A549 (cell line): ENCODE results near the gene MERTK. TPM values are rescaled to one million over a fixed set of nuclear protein-coding genes. Genes with fewer than 3 reads are reported as not detected.
A peak's percentile ranks its signal among the peaks of the same experiment; 100 is the strongest.

ENCODE experiments used
- ATAC-seq, 2 experiments: fragments of 200-7000 bp in 1 of 2; fragments of >200 bp in 1 of 2; cut with Nextera tagmentation in 1 of 2; cut with Tn5 transposase in 1 of 2; 3 replicates each; pipeline versions ENCODE4 v1.8.0 to v1.9.1; 2018 to 2020; ENCODE audit warnings: mild to moderate bottlenecking in 1 of 2, moderate library complexity in 1 of 2
- CTCF ChIA-PET: fragments of 300-600 bp; sonication (Branson Sonifier 250); formaldehyde crosslinking; extraction: SDS; loops from one replicate; lab custom pipeline; 2021; ENCODE audit warnings: antibody characterized with exemption, inconsistent platforms; lab: Yijun Ruan, JAX
- POLR2A ChIA-PET: fragments of 350-600 bp; formaldehyde crosslinking; extraction: SDS; loops from one replicate; lab custom pipeline; 2021; ENCODE audit warnings: antibody characterized with exemption, inconsistent platforms; lab: Yijun Ruan, JAX
- DNase-seq, 2 experiments: peaks; one replicate each; pipeline versions ENCODE4 v3.0.0 to v3.0.0-alpha.2; 2011 to 2016; ENCODE audit warnings: low read depth in 1 of 2, low spot score in 1 of 2
- FAIRE-seq: peaks from 2 replicates; lab custom pipeline; 2011; peaks lifted over from hg19 to GRCh38; lab: Jason Lieb, UNC
- H3K27ac ChIP-seq, 2 experiments: fragments of >200 bp; sonication (Bioruptor Twin); formaldehyde crosslinking; 3 replicates each; pipeline ENCODE4 v1.5.1; 2016 to 2017
- H3K4me1 ChIP-seq: fragments of >200 bp; sonication (Bioruptor Twin); formaldehyde crosslinking; 3 replicates; pipeline ENCODE4 v1.6.1; 2016
- H3K4me2 ChIP-seq: fragments of >200 bp; sonication (Bioruptor Twin); formaldehyde crosslinking; 3 replicates; pipeline ENCODE4 v1.6.1; 2016
- H3K4me3 ChIP-seq: fragments of >200 bp; sonication (Bioruptor Twin); formaldehyde crosslinking; 3 replicates; pipeline ENCODE4 v1.5.1; 2016
- H3K9me3 ChIP-seq: fragments of >200 bp; sonication (Bioruptor Twin); formaldehyde crosslinking; 3 replicates; pipeline ENCODE4 v1.6.1; 2016
- ATOH8 ChIP-seq: fragments of 250-450 bp; sonication (Bioruptor Pico); IDR thresholded peaks from 2 replicates; pipeline ENCODE4 v1.5.0; 2020; ENCODE audit warnings: low read depth, mild to moderate bottlenecking, moderate library complexity
- CBX2 ChIP-seq: fragments of 200-600 bp; sonication (generic); IDR thresholded peaks from 2 replicates; pipeline ENCODE4 v1.6.1; 2016; ENCODE audit warnings: low read depth, mild to moderate bottlenecking, borderline replicate concordance
- CHD4 ChIP-seq: fragments of 200-600 bp; sonication (generic); IDR thresholded peaks from 2 replicates; pipeline ENCODE4 v1.6.1; 2016; ENCODE audit warnings: antibody characterized with exemption, mild to moderate bottlenecking, borderline replicate concordance
- EHF ChIP-seq: fragments of 250-450 bp; sonication (Bioruptor Pico); IDR thresholded peaks from 2 replicates; pipeline ENCODE4 v1.5.0; 2020; ENCODE audit warnings: mild to moderate bottlenecking
- FOSB ChIP-seq: fragments of 250-450 bp; sonication (Bioruptor Pico); IDR thresholded peaks from 2 replicates; pipeline ENCODE4 v1.5.0; 2020; ENCODE audit warnings: mild to moderate bottlenecking, moderate library complexity
- FOSL2 ChIP-seq, 2 experiments: fragments of 450-650 bp in 1 of 2; fragments of >200 bp in 1 of 2; sonication (Bioruptor Twin) in 1 of 2; formaldehyde crosslinking; IDR thresholded peaks; 2 replicates each; pipeline versions ENCODE4 v1.5.0 to v1.6.1; 2016 to 2020; ENCODE audit warnings: mild to moderate bottlenecking in 1 of 2, moderate library complexity in 1 of 2
- HES2 ChIP-seq: fragments of >200 bp; sonication (Bioruptor Twin); formaldehyde crosslinking; IDR thresholded peaks from 2 replicates; pipeline ENCODE4 v1.6.1; 2016
- HMGXB4 ChIP-seq: fragments of 250-450 bp; sonication (Bioruptor Pico); IDR thresholded peaks from 2 replicates; pipeline ENCODE4 v1.5.0; 2021; ENCODE audit warnings: mild to moderate bottlenecking, moderate library complexity, borderline replicate concordance
- JUN ChIP-seq, 2 experiments: fragments of >200 bp; sonication (Bioruptor Twin); formaldehyde crosslinking; IDR thresholded peaks; 2 replicates in 1 of 2; 3 replicates in 1 of 2; pipeline ENCODE4 v1.6.1; 2016 to 2017
- JUNB ChIP-seq: fragments of >200 bp; sonication (Bioruptor Twin); formaldehyde crosslinking; IDR thresholded peaks from 2 replicates; pipeline ENCODE4 v1.6.1; 2016
- RARB ChIP-seq: fragments of 250-450 bp; sonication (Bioruptor Pico); IDR thresholded peaks from 2 replicates; pipeline ENCODE4 v1.8.0; 2021; ENCODE audit warnings: mild to moderate bottlenecking, moderate library complexity
- RCOR1 ChIP-seq: fragments of 150-350 bp; IDR thresholded peaks from 2 replicates; pipeline ENCODE4 v1.6.1; 2014; ENCODE audit warnings: antibody characterized with exemption, low read length, low read depth
- RNF2 ChIP-seq: fragments of 200-600 bp; sonication (generic); IDR thresholded peaks from 2 replicates; pipeline ENCODE4 v1.6.1; 2016; ENCODE audit warnings: low read depth, mild to moderate bottlenecking, antibody characterized with exemption, moderate library complexity, borderline replicate concordance
- SREBF2 ChIP-seq: fragments of 450-650 bp; IDR thresholded peaks from 2 replicates; pipeline ENCODE4 v1.6.1; 2014; ENCODE audit warnings: mild to moderate bottlenecking, moderate library complexity
- ZC3H11A ChIP-seq: fragments of 450-650 bp; IDR thresholded peaks from 2 replicates; pipeline ENCODE4 v1.6.1; 2014; ENCODE audit warnings: antibody characterized with exemption, mild to moderate bottlenecking
- WGBS: methylation state at CpG from one replicate; pipeline ENCODE4 v1.1.6; 2017; ENCODE audit errors: missing lambda C conversion rate; 5-methylcytosine and 5-hydroxymethylcytosine counted together
- polyA plus RNA-seq, 4 experiments: library from polyadenylated mRNA; depleted of rRNA in 3 of 4; stranded (reverse); fragments of >200 nt; fragmentation: RNase III in 1 of 4; extraction: RNeasy Plus Mini Kit Qiagen cat#74134 plus additional on column Dnase treatment in 1 of 4; gene quantifications; 2 replicates in 3 of 4; 3 replicates in 1 of 4; pipeline ENCODE4 v1.2.3, GENCODE V29; 2011 to 2017
- TF ChIP-seq, protein P1 (sequence below): fragments of 450-650 bp; IDR thresholded peaks from 2 replicates; pipeline ENCODE4 v1.6.1; 2014; ENCODE audit warnings: antibody characterized with exemption
- TF ChIP-seq, protein P2 (sequence below): fragments of >200 bp; sonication (Bioruptor Twin); formaldehyde crosslinking; IDR thresholded peaks from 3 replicates; pipeline ENCODE4 v1.5.1; 2016
- TF ChIP-seq, protein P3 (sequence below): IDR thresholded peaks from 2 replicates; pipeline ENCODE4 v1.6.1; 2012

MERTK gene
- polyA plus RNA-seq, 2 of the 4 experiments (the other 2 are of a cell fraction): 1.4 to 4.0 TPM

DNA sequence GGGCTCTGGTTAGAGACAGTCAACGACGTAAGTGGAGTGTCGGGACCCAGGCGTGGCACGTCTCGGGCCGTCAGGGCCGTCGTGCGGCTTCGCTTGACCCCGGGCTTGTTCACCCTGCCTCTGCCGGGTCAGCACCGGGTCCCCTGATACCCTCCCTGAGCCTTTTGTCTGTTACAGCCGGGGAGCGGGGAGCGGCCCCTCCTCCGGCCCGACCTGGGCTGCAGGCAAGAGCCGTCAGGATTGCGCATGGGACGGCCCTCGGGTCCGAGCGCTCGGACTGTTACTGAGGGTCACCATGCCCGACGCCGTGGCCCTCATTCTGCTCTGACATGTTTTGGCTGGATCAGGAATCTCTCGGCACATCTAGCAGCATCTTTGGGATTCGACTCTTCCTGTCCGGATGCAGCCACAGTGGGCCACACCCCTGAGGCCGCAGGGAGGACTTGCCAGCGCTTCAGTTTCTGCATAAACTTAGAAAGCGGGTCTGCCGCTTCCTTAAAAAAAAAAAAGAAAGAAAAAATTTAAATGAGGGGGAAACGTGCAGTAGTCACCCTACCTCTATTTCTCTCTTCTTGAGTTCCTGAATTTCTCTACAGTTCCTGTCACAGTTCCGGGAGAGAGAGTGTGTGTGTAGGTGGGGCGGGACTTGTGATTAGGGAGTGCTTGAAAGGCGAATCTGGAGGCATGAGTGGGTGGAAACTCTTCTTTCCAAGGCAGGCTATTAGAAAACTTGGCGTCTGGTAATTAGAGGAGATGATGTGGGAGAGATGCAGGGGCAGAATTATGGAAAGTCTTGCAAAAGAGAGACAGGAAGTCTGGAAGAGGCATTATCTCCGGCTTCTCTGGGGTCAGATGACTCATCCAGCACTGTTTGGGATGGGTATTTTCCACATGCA, 157.6 kb downstream of the MERTK start (continued):
- TF ChIP-seq RCOR1 (no peak), FOSL2 (IDR thresholded peaks at IDR 0.05) (peak; percentile 33; the same call in 1 of the 2 replicates), FOSL2 (CRISPR knock-in tag; IDR thresholded peaks at IDR 0.05) (peak; percentile 86), EHF (CRISPR knock-in tag) (no peak), SREBF2 (no peak), ZC3H11A (no peak), HES2 (no peak), RARB (no peak)

DNA sequence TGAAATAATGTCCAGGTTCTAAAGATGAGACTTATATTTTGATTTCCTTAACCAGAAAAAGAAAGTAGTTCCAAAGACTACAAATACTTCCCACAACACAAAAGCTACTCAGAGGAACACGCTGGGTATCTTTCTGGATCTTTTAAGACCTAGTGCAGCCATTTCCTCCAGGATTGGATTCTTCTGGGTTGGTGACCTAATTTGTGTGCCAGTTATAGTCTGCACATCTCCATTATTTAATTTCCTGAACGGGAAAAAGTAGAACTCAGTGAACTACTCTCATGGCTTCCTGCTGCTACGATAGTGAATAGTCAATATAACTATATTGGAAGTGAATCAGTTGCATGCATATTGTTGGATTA, 158.2 kb downstream of the MERTK start:
- Histone ChIP-seq H3K4me2 (peak overlapping the region; percentile 79), H3K9me3 (no peaks in the 10 kb centered on the region), H3K27ac (peak overlapping the region; percentile 75 to 90), H3K4me1 (peaks cover 16% of the 10 kb centered on the region), H3K4me3 (peak overlapping the region; percentile 73)
- ATAC-seq (no peak), DNase-seq (no peak), FAIRE-seq (no peak)
- ChIA-PET POLR2A (no interaction called here), CTCF (no interaction called here)
- TF ChIP-seq, protein P1, sequence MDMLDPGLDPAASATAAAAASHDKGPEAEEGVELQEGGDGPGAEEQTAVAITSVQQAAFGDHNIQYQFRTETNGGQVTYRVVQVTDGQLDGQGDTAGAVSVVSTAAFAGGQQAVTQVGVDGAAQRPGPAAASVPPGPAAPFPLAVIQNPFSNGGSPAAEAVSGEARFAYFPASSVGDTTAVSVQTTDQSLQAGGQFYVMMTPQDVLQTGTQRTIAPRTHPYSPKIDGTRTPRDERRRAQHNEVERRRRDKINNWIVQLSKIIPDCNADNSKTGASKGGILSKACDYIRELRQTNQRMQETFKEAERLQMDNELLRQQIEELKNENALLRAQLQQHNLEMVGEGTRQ: no peak
- TF ChIP-seq CBX2: no peak
- TF ChIP-seq JUN (IDR thresholded peaks at IDR 0.05): 0 out of 5 replicates have a peak, but pooled peaks of 1 of the 2 experiments have one; percentile 10
- TF ChIP-seq, protein P2, sequence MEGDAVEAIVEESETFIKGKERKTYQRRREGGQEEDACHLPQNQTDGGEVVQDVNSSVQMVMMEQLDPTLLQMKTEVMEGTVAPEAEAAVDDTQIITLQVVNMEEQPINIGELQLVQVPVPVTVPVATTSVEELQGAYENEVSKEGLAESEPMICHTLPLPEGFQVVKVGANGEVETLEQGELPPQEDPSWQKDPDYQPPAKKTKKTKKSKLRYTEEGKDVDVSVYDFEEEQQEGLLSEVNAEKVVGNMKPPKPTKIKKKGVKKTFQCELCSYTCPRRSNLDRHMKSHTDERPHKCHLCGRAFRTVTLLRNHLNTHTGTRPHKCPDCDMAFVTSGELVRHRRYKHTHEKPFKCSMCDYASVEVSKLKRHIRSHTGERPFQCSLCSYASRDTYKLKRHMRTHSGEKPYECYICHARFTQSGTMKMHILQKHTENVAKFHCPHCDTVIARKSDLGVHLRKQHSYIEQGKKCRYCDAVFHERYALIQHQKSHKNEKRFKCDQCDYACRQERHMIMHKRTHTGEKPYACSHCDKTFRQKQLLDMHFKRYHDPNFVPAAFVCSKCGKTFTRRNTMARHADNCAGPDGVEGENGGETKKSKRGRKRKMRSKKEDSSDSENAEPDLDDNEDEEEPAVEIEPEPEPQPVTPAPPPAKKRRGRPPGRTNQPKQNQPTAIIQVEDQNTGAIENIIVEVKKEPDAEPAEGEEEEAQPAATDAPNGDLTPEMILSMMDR: no peak
- TF ChIP-seq CHD4: no peak
- 0 out of 2 replicates have a peak, but pooled peaks have one; percentile 2 for TF ChIP-seq JUNB
- no peak for TF ChIP-seq ATOH8 (CRISPR knock-in tag)
- TF ChIP-seq HMGXB4 (CRISPR knock-in tag): no peak
- TF ChIP-seq, protein P3, sequence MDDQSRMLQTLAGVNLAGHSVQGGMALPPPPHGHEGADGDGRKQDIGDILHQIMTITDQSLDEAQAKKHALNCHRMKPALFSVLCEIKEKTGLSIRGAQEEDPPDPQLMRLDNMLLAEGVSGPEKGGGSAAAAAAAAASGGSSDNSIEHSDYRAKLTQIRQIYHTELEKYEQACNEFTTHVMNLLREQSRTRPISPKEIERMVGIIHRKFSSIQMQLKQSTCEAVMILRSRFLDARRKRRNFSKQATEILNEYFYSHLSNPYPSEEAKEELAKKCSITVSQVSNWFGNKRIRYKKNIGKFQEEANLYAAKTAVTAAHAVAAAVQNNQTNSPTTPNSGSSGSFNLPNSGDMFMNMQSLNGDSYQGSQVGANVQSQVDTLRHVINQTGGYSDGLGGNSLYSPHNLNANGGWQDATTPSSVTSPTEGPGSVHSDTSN: no peak
- no peak for TF ChIP-seq RNF2
- no peak for TF ChIP-seq FOSB (CRISPR knock-in tag)
- WGBS: 62% methylated on average over 3 of the region's 3 CpGs
